C1 segment of cervical spinal cord (tissue), 14 donors: Measurements from ENCODE around the gene C3orf38.
A peak's percentile ranks its signal among the peaks of the same experiment; 100 is the strongest.
"Not testable (repeated sequence)": the region's sequence is repeated elsewhere in the genome, so short reads cannot be mapped to it uniquely, and the experiment has no call there.

Experiments used
- DNase-seq, 14 donors: peaks; one replicate each; lab custom pipeline; 2025; lab: John Stamatoyannopoulos, UW

Gene C3orf38

DNA sequence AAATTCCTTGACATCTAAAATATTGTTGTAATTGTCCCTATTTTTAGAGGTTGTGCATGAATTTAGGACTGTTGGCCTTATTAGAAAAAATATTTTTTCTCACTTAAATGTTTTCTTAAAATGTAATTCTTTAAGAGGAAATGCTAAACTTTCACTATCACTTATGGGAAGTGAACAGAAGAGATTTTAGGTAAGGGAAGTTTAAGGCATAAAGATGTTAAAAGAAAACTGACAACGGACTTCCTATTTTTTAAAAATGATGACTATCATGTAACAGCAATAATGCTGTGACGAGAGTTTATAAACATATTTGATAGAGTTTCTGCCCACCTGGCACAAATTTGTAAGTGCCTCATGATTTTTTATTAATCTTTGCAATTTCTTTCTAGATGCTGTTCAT lies 3.1 kb downstream of the C3orf38 start:
- no peak for DNase-seq

DNA sequence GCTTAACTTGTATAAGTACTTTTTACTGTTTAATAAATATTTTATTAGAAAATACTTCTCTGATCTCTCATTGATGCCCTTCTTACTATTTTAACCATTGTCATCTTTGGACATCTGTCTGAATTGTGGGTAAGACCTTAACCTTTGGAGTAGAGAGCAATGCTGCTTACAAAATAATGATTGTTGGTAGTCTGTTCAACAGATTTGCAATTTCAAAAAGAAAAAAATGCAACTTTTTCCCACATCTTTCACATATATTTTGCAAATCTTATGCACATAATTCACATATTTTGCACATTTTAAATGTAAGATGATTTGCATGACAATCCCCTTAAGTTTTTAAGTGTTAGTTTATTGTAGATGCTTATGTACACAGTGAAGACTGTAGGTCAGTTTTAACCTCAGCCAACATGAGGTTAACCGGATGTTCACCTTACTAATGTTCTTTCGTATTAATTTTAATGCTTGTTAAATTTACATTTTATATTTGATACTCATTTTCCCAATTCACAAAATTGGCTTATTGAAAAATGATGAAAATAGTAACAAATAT lies 16.7 kb downstream of the C3orf38 start:
- DNase-seq: no peak

DNA sequence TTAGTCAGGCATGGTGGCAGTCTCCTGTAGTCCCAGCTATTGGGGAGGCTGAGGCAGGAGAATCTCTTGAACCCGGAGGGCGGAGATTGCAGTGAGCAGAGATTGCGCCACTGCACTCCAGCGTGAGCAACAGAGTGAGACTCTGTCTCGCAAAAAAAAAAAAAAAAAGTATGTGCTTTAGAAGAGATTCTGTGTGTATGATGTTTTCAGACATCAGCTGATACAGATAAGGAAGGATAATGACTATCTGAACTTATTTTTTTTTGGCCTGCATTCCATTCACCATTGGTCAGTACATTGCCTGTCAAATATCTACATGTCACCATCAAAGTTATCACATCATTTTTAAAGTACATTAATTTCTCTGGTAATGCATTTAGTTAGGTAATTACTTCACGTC lies 17.4 kb downstream of the C3orf38 start:
- DNase-seq: no peak

- no peak for DNase-seq
Observed at GRCh38 chr3:88167704-88168103, 17.9 kb downstream of the C3orf38 start.

- DNase-seq: no peak
Observed at GRCh38 chr3:88168171-88168570, 18.4 kb downstream of the C3orf38 start.

GRCh38 chr3:88180398-88180999 lies 30.7 kb downstream of the C3orf38 start:
- no peak for DNase-seq

DNA sequence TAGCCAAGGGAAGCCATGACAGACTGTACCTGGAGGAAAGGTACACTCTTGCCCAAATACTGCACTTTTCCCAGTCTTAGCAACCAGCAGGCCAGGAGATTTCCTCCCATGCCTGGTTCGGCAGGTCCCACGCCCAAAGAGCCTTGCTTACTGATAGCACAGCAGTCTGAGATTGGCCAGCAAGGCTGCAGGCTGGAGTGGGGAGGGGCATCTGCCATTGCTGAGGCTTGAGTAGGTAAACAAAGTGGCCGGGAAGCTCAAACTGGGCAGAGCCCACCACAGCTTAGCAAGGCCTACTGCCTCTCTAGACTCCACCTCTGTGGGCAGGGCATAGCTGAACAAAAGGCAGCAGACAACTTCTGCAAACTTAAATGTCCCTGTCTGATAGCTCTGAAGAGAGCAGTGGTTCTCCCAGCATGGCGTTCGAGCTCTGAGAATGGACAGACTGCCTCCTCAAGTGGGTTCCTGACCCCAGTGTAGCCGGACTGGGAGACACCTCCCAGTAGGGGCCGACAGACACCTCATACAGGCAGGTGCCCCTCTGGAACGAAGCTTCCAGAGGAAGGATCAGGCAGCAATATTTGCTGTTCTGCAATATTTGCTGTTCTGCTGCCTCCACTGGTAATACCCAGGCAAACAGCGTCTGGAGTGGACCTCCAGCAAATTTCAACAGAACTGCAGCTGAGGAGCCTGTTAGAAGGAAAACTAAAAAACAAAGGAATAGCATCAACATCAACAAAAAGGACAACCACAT lies 32.6 kb downstream of the C3orf38 start:
- not testable (repeated sequence) for DNase-seq

GRCh38 chr3:88188436-88188835 lies 38.7 kb downstream of the C3orf38 start:
- DNase-seq: peak in 8 of 14 donors; percentile 2 to 49 (median 15)

DNA sequence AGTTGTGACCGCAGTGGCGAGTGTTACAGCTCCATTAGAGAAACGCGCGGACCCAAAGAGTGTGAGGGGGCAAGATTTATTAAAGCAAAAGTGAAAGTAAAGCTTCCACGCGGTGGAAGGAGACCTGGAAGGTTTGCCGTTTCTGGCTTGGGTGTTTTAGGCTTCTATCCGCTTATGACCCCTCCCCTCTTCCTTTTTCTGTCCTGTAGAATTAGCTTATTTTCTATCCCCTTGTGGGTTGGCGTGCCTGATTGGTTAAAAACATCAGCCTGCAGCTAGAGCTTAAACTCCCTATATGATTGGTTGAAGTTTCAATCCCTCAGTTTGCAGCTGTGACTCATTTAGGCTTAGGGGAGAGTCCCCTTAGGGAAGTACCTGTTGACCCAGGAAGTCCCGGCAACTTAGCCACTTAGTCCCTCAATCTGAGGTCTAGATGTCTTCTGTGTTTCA lies 39.6 kb downstream of the C3orf38 start:
- DNase-seq: no peak

GRCh38 chr3:88191872-88192409 lies 42.2 kb downstream of the C3orf38 start:
- DNase-seq: no peak

GRCh38 chr3:88192631-88193030 lies 42.9 kb downstream of the C3orf38 start:
- no peak for DNase-seq

- DNase-seq: no peak
Observed at GRCh38 chr3:88195951-88196434, 46.2 kb downstream of the C3orf38 start.

DNA sequence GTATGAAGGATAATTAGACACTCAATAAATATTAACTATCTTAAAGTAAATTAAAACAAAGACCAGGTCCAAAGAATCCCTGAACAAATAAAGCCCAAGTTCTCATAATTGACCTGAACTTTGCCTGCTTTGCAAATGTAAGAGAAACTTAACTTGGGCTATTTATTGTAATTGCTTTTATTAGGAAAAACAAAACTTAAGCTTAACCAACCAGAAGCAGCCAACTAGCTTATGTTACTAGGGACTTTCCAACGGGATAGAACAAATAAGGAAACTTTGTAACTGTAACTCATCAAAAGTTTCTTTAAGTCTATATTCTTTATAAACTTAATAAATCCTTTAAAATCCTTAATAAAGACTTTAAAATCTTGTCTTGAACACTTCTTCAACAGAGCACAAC lies 48.4 kb downstream of the C3orf38 start:
- no peak for DNase-seq

DNA sequence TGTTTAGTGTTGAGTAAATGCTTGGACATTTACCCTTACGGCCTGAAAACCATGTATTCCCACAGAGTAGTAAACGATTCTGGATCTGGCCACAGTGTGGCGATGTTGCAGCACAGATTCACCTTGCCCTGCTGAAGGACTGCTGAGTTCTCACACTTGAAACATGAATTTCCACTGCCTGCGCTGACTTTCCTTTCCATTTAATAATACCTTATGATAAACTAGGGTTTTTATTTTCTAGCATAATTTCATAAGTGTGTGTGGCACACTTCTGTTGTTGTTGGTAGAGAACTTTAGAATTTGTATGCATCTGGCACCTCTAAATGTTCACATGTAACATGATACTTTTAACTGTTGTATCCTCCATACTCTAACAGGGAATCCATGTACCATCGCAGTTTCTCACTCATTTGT lies 53.9 kb downstream of the C3orf38 start:
- peak in 10 of 14 donors; percentile 12 to 47 (median 24) for DNase-seq
